Measurements from ENCODE around the gene PFKFB4. TPM values are rescaled to one million over a fixed set of nuclear protein-coding genes. Genes with fewer than 3 reads are reported as not detected.

The PFKFB4 gene
- total RNA-seq, 1 donor from 2014 or later = 11.3 TPM

DNA sequence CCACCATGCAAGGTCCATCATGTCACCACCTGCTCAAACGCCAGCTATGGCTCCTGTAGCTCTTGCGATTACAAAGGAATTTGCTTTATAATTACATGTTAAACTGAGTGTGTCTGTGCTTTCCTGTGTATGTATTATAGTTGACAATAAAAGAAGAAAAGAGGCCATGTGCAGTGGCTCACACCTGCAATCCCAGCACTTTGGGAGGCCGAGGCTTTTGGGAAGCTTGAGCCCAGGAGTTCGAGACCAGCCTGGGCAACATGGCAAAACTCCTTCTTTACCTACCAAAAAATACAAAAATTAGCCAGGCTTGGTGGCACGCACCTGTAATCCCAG is 83.0 kb downstream of the PFKFB4 start:
- Mint-ChIP-seq H3K36me3 (peaks cover 4% of the 10 kb centered on the region), H3K9me3 (no peaks in the 10 kb centered on the region), H3K4me3 (peak overlapping the region; percentile 99), H3K4me1 (ENCODE audit: unreplicated experiment) (peaks cover 22% of the 10 kb centered on the region), H3K27me3 (no peaks in the 10 kb centered on the region), H3K27ac (peak overlapping the region; percentile 100)
- TF ChIP-seq, protein P1, sequence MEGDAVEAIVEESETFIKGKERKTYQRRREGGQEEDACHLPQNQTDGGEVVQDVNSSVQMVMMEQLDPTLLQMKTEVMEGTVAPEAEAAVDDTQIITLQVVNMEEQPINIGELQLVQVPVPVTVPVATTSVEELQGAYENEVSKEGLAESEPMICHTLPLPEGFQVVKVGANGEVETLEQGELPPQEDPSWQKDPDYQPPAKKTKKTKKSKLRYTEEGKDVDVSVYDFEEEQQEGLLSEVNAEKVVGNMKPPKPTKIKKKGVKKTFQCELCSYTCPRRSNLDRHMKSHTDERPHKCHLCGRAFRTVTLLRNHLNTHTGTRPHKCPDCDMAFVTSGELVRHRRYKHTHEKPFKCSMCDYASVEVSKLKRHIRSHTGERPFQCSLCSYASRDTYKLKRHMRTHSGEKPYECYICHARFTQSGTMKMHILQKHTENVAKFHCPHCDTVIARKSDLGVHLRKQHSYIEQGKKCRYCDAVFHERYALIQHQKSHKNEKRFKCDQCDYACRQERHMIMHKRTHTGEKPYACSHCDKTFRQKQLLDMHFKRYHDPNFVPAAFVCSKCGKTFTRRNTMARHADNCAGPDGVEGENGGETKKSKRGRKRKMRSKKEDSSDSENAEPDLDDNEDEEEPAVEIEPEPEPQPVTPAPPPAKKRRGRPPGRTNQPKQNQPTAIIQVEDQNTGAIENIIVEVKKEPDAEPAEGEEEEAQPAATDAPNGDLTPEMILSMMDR (conservative IDR thresholded peaks at IDR 0.05) = no peak
- DNase-seq (ENCODE audit: extremely low spot score, unreplicated experiment) = no peak

DNA sequence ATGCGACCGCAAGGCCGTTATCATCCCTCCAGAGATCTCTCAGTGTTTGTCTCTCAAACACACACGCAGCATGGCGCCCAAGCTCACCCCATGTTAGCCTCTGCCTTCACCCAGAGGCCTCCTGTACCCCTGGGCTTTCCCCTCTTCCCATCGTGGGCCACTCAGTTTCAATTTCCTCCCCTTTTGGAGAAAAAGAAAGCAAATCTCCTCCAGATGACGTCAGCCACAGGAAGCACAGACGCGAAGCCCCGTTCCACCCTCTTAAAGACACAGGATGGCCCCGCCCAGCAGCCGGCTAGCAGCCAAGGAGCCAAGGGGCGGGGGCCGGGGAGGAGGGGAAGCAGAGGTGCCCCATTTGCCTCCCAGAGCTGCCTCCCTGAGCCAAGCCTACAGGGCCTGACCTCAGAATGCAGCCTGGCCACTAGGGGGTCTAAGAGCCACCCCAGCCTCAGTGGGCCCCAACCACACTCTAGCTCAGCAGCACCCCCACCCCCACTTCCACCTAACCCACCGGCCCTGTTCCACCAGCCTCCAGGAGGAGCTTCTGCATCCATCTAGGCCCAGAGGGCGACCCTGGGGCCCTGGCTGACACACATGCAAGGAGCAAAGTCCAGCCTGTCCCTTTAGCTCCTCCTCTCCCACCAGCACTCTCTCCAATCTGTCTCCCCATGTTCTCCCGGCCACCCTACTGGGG is 83.5 kb downstream of the PFKFB4 start:
- Mint-ChIP-seq H3K27ac (peak overlapping the region; percentile 100), H3K36me3 (peaks cover 4% of the 10 kb centered on the region), H3K9me3 (no peaks in the 10 kb centered on the region), H3K4me1 (ENCODE audit: unreplicated experiment) (peaks cover 23% of the 10 kb centered on the region), H3K4me3 (peak overlapping the region; percentile 99), H3K27me3 (no peaks in the 10 kb centered on the region)
- peak; percentile 91 for DNase-seq (ENCODE audit: extremely low spot score, unreplicated experiment)
- TF ChIP-seq, protein P1 (conservative IDR thresholded peaks at IDR 0.05) = peak; percentile 73

DNA sequence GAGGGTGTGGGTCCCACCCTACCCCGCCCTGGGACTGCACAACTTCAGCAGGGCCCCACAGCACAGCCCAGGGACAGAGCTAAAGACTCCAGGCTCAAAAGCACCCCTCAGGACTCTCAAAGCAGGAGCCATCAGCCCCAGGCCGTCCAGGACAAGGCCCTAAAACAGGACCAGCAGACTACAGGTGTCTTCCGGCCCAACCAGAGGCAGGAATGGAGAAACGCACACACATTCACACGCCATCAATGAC is 84.0 kb downstream of the PFKFB4 start:
- no peaks in the 10 kb centered on the region for H3K9me3 Mint-ChIP-seq
- H3K27ac Mint-ChIP-seq = peak overlapping the region; percentile 100
- H3K4me3 Mint-ChIP-seq = peak overlapping the region; percentile 99
- H3K4me1 Mint-ChIP-seq (ENCODE audit: unreplicated experiment) = peaks cover 27% of the 10 kb centered on the region
- TF ChIP-seq, protein P1 (conservative IDR thresholded peaks at IDR 0.05) = no peak
- no peak for DNase-seq (ENCODE audit: extremely low spot score, unreplicated experiment)
- H3K36me3 Mint-ChIP-seq = peaks cover 4% of the 10 kb centered on the region
- no peaks in the 10 kb centered on the region for H3K27me3 Mint-ChIP-seq

DNA sequence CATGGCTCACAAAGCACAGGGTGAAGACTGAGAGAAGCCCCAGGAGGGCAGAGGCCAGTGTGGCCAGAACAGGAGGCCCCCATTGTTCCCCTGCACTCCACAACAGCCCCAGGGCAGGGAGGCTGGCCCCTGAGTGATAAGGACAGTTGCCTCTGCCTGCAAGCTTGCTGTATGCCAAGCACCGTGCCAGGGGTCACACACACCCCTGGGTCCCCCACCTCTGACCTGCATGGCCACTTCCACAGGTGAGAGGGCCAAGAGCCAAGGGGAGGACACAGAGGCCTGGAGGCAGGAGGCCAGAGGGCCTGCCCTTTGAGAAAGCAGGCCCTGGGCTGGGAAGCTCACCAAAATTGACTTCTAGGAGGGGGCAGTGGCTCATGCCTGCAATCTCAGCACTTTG is 86.3 kb downstream of the PFKFB4 start:
- Mint-ChIP-seq H3K27me3 (no peaks in the 10 kb centered on the region), H3K36me3 (peaks cover 8% of the 10 kb centered on the region), H3K4me3 (peak overlapping the region; percentile 77), H3K27ac (peak overlapping the region; percentile 100), H3K9me3 (no peaks in the 10 kb centered on the region), H3K4me1 (ENCODE audit: unreplicated experiment) (peaks cover 33% of the 10 kb centered on the region)
- DNase-seq (ENCODE audit: extremely low spot score, unreplicated experiment) = no peak
- TF ChIP-seq, protein P1 (conservative IDR thresholded peaks at IDR 0.05) = no peak

DNA sequence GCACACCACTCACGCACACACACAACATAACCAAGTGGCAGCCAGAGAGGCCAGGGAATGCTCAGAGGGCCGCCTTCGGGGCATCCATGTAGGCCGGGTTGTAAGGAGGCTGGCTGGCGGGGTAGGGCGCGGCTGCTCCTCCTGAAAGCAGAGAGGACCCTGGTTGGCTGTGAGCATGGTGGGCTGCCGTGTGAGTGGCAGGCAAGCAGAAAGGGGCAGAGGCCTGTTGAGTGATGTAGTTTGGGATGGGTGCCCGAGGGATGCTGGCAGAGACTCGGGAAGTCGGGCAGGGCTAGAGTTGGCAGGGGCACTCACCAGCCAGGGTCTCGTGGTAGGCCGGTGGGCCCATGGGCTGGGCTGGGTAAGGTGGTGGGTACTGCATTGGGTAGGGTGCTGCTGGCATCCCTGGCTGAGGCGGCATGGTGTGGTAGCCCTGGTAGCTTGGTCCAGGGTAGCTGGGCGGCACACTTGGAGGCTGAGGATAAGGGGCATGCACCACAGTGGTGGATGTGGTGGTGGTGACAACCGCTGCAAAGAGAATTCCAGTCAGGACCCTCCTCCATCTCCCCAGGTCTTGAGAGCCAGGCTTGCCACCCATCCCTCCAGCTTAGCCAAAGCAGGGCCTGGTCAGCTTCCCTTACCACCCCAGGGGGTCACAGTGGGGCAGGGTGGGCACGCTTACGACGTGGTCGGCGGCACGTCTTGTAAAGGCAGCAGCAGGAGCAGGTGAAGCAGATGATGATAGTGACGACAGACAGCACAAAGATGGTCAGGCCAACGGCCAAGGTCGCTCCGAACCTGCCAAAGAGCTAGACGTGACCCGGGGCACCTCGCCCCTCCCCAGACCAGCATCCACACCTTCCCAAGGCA is 87.3 kb downstream of the PFKFB4 start:
- H3K4me1 Mint-ChIP-seq (ENCODE audit: unreplicated experiment) = peaks cover 29% of the 10 kb centered on the region
- no peak overlapping the region for H3K4me3 Mint-ChIP-seq
- H3K36me3 Mint-ChIP-seq = peaks cover 8% of the 10 kb centered on the region
- TF ChIP-seq, protein P1 (conservative IDR thresholded peaks at IDR 0.05) = no peak
- no peaks in the 10 kb centered on the region for H3K27me3 Mint-ChIP-seq
- no peak for DNase-seq (ENCODE audit: extremely low spot score, unreplicated experiment)
- H3K9me3 Mint-ChIP-seq = no peaks in the 10 kb centered on the region
- H3K27ac Mint-ChIP-seq = peak overlapping the region; percentile 100

Data from type B pancreatic cell (in vitro differentiated cells).